Myocyte (in vitro differentiated cells): ENCODE results near the gene SKIDA1. TPM values are rescaled to one million over a fixed set of nuclear protein-coding genes. Genes with fewer than 3 reads are reported as not detected.
"Not testable (repeated sequence)": the region's sequence is repeated elsewhere in the genome, so short reads cannot be mapped to it uniquely, and the experiment has no call there.

Source experiments
- DNase-seq: peaks from one replicate; pipeline ENCODE4 v3.0.0-alpha.2; 2012; ENCODE audit warnings: low read depth
- polyA plus RNA-seq: library from polyadenylated mRNA; unstranded; fragments of >200 nt; gene quantifications from one replicate; pipeline ENCODE4 v1.2.1, GENCODE V29; 2012; ENCODE audit warnings: missing spikeins
- total RNA-seq: library from RNA; depleted of rRNA; stranded (reverse); fragments of >200 nt; gene quantifications from 2 replicates; pipeline ENCODE4 v1.2.3, GENCODE V29; 2014

The SKIDA1 gene
- total RNA-seq = 0.26 and 0.37 TPM in 2 replicates
- 0.16 TPM for polyA plus RNA-seq

GRCh38 chr10:21525367-21526187 lies at the start of gene SKIDA1:
SKIDA1 (minus strand) TSS chr10:21525682; CDS start chr10:21517822, 7,860 bp downstream.
- DNase-seq = peak; percentile 92

GRCh38 chr10:21574514-21574913 lies 49.0 kb upstream of the SKIDA1 start:
- DNase-seq = not testable (repeated sequence)

GRCh38 chr10:21572578-21572977 lies 47.1 kb upstream of the SKIDA1 start:
- DNase-seq = peak; percentile 77

- DNase-seq = no peak
These were observed 45.5 kb upstream of the SKIDA1 start for GRCh38 chr10:21570761-21571521.

- DNase-seq = not testable (repeated sequence)
These were observed 33.5 kb upstream of the SKIDA1 start for GRCh38 chr10:21558984-21559383.

- DNase-seq = no peak
These were observed 31.0 kb upstream of the SKIDA1 start for GRCh38 chr10:21556527-21556926.

GRCh38 chr10:21552638-21553037 lies 27.2 kb upstream of the SKIDA1 start:
- no peak for DNase-seq

- DNase-seq = no peak
These were observed 21.8 kb upstream of the SKIDA1 start for GRCh38 chr10:21547246-21547645.

GRCh38 chr10:21540701-21541100 lies 15.2 kb upstream of the SKIDA1 start:
- not testable (repeated sequence) for DNase-seq

- no peak for DNase-seq
These were observed 11.4 kb upstream of the SKIDA1 start for GRCh38 chr10:21536874-21537273.

- not testable (repeated sequence) for DNase-seq
These were observed 10.5 kb upstream of the SKIDA1 start for GRCh38 chr10:21535976-21536375.

GRCh38 chr10:21535494-21535965 lies 10.0 kb upstream of the SKIDA1 start:
- no peak for DNase-seq

GRCh38 chr10:21534604-21535493 lies 9.4 kb upstream of the SKIDA1 start:
- peak; percentile 60 for DNase-seq

GRCh38 chr10:21534280-21534586 lies 8.8 kb upstream of the SKIDA1 start:
- no peak for DNase-seq

GRCh38 chr10:21533467-21534279 lies 8.2 kb upstream of the SKIDA1 start, which contains the start of gene MLLT10:
MLLT10 (plus strand) TSS chr10:21534232; CDS start chr10:21534645, 413 bp downstream.
- DNase-seq = peak; percentile 97

GRCh38 chr10:21532694-21533466 lies 7.4 kb upstream of the SKIDA1 start:
- peak; percentile 45 for DNase-seq

GRCh38 chr10:21531164-21531563 lies 5.7 kb upstream of the SKIDA1 start:
- DNase-seq = peak; percentile 65

GRCh38 chr10:21530641-21531040 lies 5.2 kb upstream of the SKIDA1 start:
- DNase-seq = peak; percentile 55

- no peak for DNase-seq
These were observed 4.7 kb upstream of the SKIDA1 start for GRCh38 chr10:21530168-21530567.
